Measurements from ENCODE around the gene HLA-DPB1.

The HLA-DPB1 gene

GRCh38 chr6:33103776-33104175 is 28.0 kb downstream of the HLA-DPB1 start:
- DNase-seq (ENCODE audit: low read depth): no peak

GRCh38 chr6:33104887-33105286 is 29.1 kb downstream of the HLA-DPB1 start:
- DNase-seq (ENCODE audit: low read depth): no peak

GRCh38 chr6:33105386-33105785 is 29.6 kb downstream of the HLA-DPB1 start:
- DNase-seq (ENCODE audit: low read depth): no peak

- no peak for DNase-seq (ENCODE audit: low read depth)
These were observed 30.4 kb downstream of the HLA-DPB1 start for GRCh38 chr6:33105916-33106871.

GRCh38 chr6:33107641-33108040 is 31.9 kb downstream of the HLA-DPB1 start:
- DNase-seq (ENCODE audit: low read depth): no peak

- DNase-seq (ENCODE audit: low read depth): no peak
These were observed 32.5 kb downstream of the HLA-DPB1 start for GRCh38 chr6:33108307-33108706.

- no peak for DNase-seq (ENCODE audit: low read depth)
These were observed 36.4 kb downstream of the HLA-DPB1 start for GRCh38 chr6:33112148-33112547.

GRCh38 chr6:33113755-33114154 is 38.0 kb downstream of the HLA-DPB1 start:
- no peak for DNase-seq (ENCODE audit: low read depth)

GRCh38 chr6:33114406-33114805 is 38.6 kb downstream of the HLA-DPB1 start:
- DNase-seq (ENCODE audit: low read depth): no peak

- DNase-seq (ENCODE audit: low read depth): no peak
These were observed 40.6 kb downstream of the HLA-DPB1 start for GRCh38 chr6:33116417-33116816.

- no peak for DNase-seq (ENCODE audit: low read depth)
These were observed 41.3 kb downstream of the HLA-DPB1 start for GRCh38 chr6:33116841-33117711.

GRCh38 chr6:33117811-33118277 is 42.1 kb downstream of the HLA-DPB1 start:
- no peak for DNase-seq (ENCODE audit: low read depth)

GRCh38 chr6:33118525-33119123 is 42.8 kb downstream of the HLA-DPB1 start:
- no peak for DNase-seq (ENCODE audit: low read depth)

- no peak for DNase-seq (ENCODE audit: low read depth)
These were observed 44.2 kb downstream of the HLA-DPB1 start for GRCh38 chr6:33120001-33120400.

GRCh38 chr6:33123181-33123580 is 47.4 kb downstream of the HLA-DPB1 start:
- DNase-seq (ENCODE audit: low read depth): no peak

GRCh38 chr6:33123732-33124524 is 48.1 kb downstream of the HLA-DPB1 start:
- DNase-seq (ENCODE audit: low read depth): no peak

- DNase-seq (ENCODE audit: low read depth): no peak
These were observed 48.7 kb downstream of the HLA-DPB1 start for GRCh38 chr6:33124525-33124901.

GRCh38 chr6:33124947-33125346 is 49.2 kb downstream of the HLA-DPB1 start:
- no peak for DNase-seq (ENCODE audit: low read depth)

GRCh38 chr6:33126101-33126714 is 50.4 kb downstream of the HLA-DPB1 start:
- DNase-seq (ENCODE audit: low read depth): no peak

- no peak for DNase-seq (ENCODE audit: low read depth)
These were observed 52.5 kb downstream of the HLA-DPB1 start for GRCh38 chr6:33128318-33128717.

- DNase-seq (ENCODE audit: low read depth): no peak
These were observed 56.3 kb downstream of the HLA-DPB1 start for GRCh38 chr6:33132081-33132524.
